Heart left ventricle (tissue), 16 donors: ENCODE measurements around the gene CEACAM16. TPM values are rescaled to one million over a fixed set of nuclear protein-coding genes. Genes with fewer than 3 reads are reported as not detected.
"Not testable (repeated sequence)": the region's sequence is repeated elsewhere in the genome, so short reads cannot be mapped to it uniquely, and the experiment has no call there.

Experiments
- ATAC-seq, 4 donors: fragments of 200-7000 bp; cut with Tn5 transposase; one replicate each; pipeline ENCODE4 v1.9.1; 2020 to 2022; ENCODE audit warnings: moderate library complexity in 4 of 4, mild to moderate bottlenecking in 3 of 4, moderate number of reproducible peaks in 1 of 4
- DNase-seq, 5 donors: peaks; one replicate each; pipeline ENCODE4 v3.0.0-alpha.2; 2020
- H3K27ac ChIP-seq, 12 donors: fragments of 200-600 bp; sonication (generic) in 4 of 12; one replicate each; pipeline versions ENCODE4 v1.5.0 to v1.8.0; 2016 to 2022; ENCODE audit warnings: mild to moderate bottlenecking in 2 of 12
- H3K27me3 ChIP-seq, 9 donors: fragments of 200-600 bp; sonication (generic) in 2 of 9; one replicate each; pipeline versions ENCODE4 v1.5.1 to v1.8.0; 2016 to 2022; ENCODE audit warnings: mild to moderate bottlenecking in 3 of 9
- H3K36me3 ChIP-seq, 9 donors: fragments of 200-600 bp; sonication (generic) in 2 of 9; one replicate each; pipeline versions ENCODE4 v1.5.0 to v1.8.0; 2018 to 2022; ENCODE audit warnings: mild to moderate bottlenecking in 2 of 9
- H3K4me1 ChIP-seq, 12 donors: fragments of 200-600 bp; sonication (generic) in 4 of 12; one replicate each; pipeline versions ENCODE4 v1.5.0 to v1.8.0; 2016 to 2022; ENCODE audit warnings: mild to moderate bottlenecking in 3 of 12
- H3K4me3 ChIP-seq, 12 donors: fragments of 200-600 bp; sonication (generic) in 4 of 12; one replicate each; pipeline versions ENCODE4 v1.5.0 to v1.8.0; 2017 to 2022; ENCODE audit warnings: mild to moderate bottlenecking in 9 of 12, moderate library complexity in 4 of 12
- H3K9me3 ChIP-seq, 12 donors: fragments of 200-600 bp; sonication (generic) in 4 of 12; one replicate each; pipeline versions ENCODE4 v1.5.0 to v1.8.0; 2016 to 2022; ENCODE audit warnings: mild to moderate bottlenecking in 1 of 12
- CTCF ChIP-seq, 12 donors: fragments of 200-600 bp; sonication (generic) in 4 of 12; IDR thresholded peaks; one replicate each; pipeline versions ENCODE4 v1.5.0 to v1.8.0; 2018 to 2022; ENCODE audit warnings: antibody characterized with exemption in 12 of 12, mild to moderate bottlenecking in 5 of 12
- POLR2A ChIP-seq, 2 donors: fragments of 450-650 bp; IDR thresholded peaks; one replicate each; pipeline ENCODE4 v1.6.1; 2017; ENCODE audit warnings: antibody characterized with exemption in 2 of 2, mild to moderate bottlenecking in 2 of 2, moderate library complexity in 2 of 2
- WGBS, 4 donors: extraction: QIAGEN DNeasy Blood & Tissue Kit in 2 of 4; methylation state at CpG; one replicate each; pipeline versions ENCODE4 v1.1.5 to v1.1.7; 2013 to 2018; 5-methylcytosine and 5-hydroxymethylcytosine counted together
- intact Hi-C, 10 donors: fragments of 100-400 bp; cut with DNase I; formaldehyde crosslinking; loops; one replicate each; pipeline versions ENCODE4 v1.11.1 to v1.14.2; 2022
- polyA plus RNA-seq, 2 donors: library from polyadenylated mRNA; stranded (reverse); fragments of 200-250 nt; gene quantifications; one replicate each; pipeline ENCODE4 v1.2.3, GENCODE V29; 2013
- total RNA-seq, 9 donors: library from RNA; depleted of rRNA in 2 of 9; stranded (reverse); fragments of >200 nt in 2 of 9; fragmentation: NEBNext Ultra II Directional in 3 of 9; extraction: Animal tissue kit (Norgen Biotek cat#: 25700) in 3 of 9; gene quantifications; one replicate each; pipeline versions ENCODE4 v1.1.0 to v1.2.4, GENCODE V29; 2016 to 2023
- donor health status: ischemic (EF 13 %, LVEDD 7.1; RV severe dilation, severe dysfunction).
- donor health status: healthy with polysubstance abuse.
- donor health status: DM: no; HTN: yes; CAD: no.
- donor health status: DM: no; HTN: no; CAD: no.
- donor health status: ischemic (EF 25% LVEDD 6.9; RV normal size, moderate dysfunction).
- donor health status: ischemic (EF 25% LVEDD 5.7; RV mildly dilated, moderate dysfunction).
- donor health status: healthy.
- donor health status: DM: yes; HTN: yes; CAD: no.
- donor health status: ischemic (EF 35%, LVEDD 5.7; RV mildly dilated, moderate dysfunction).
- donor health status: nonischemic (EF 11% LVEDD 7.7; RV severe dilation, severe dysfunction).
- donor health status: DM: yes; HTN: yes; CAD: no.
- donor health status: PGD.
- donor health status: ischemic (EF 29% LVEDD 5.4; RV normal size, mild dysfunction).
- donor health status: nonischemic (EF 23%, LVEDD 6.1; RV moderate dilation, normal function).

CEACAM16 gene
- total and polyA plus RNA-seq, 11 donors: not detected

GRCh38 chr19:44683434-44684210 lies 15.3 kb upstream of the CEACAM16 start:
- no peak for ATAC-seq

GRCh38 chr19:44684396-44684795 lies 14.6 kb upstream of the CEACAM16 start:
- not testable (repeated sequence) for H3K27me3 ChIP-seq, H3K4me3 ChIP-seq, H3K9me3 ChIP-seq, ATAC-seq, DNase-seq
- intact Hi-C loops: loop anchor here in 2 of 10 donors (10.0 kb wide), 1 partner anchor 160 kb away; the partner anchor contains the start of gene NECTIN2 (in 2 of the 2)
- H3K4me1 ChIP-seq: peaks cover 0 to 58% (median 6%) of the 10 kb centered on the region in 12 donors
- peaks cover 0 to 13% (median 0%) of the 10 kb centered on the region in 9 donors for H3K36me3 ChIP-seq
- peak overlapping the region; percentile 22 to 86 (median 62) for H3K27ac ChIP-seq
- 86 to 93% (median 87%) methylated on average over 3 of the region's 3 CpGs for WGBS, 4 donors

More at GRCh38 chr19:44683434-44684210, 15.3 kb upstream of the CEACAM16 start:
- H3K4me1 ChIP-seq: peaks cover 0 to 53% (median 6%) of the 10 kb centered on the region in 12 donors
- no peak overlapping the region for H3K4me3 ChIP-seq
- peak overlapping the region in 3 of 12 donors; percentile 75 to 86 (median 81) for H3K27ac ChIP-seq
- peaks cover 0 to 13% (median 0%) of the 10 kb centered on the region in 9 donors for H3K36me3 ChIP-seq
- 76 to 85% (median 80%) methylated on average over 6 to 9 of the region's 9 CpGs for WGBS, 4 donors
- TF ChIP-seq CTCF (IDR thresholded peaks at IDR 0.05) (no peak), POLR2A (IDR thresholded peaks at IDR 0.05) (no peak)
- intact Hi-C loops: loop anchor here in 2 of 10 donors (10.0 kb wide), 1 partner anchor 161 kb away; the partner anchor contains the start of gene NECTIN2 (in 2 of the 2)
- H3K27me3 ChIP-seq: no peaks in the 10 kb centered on the region
- DNase-seq: peak in 1 of 5 donors; percentile 58
- H3K9me3 ChIP-seq: no peaks in the 10 kb centered on the region

GRCh38 chr19:44684892-44685863 lies 13.8 kb upstream of the CEACAM16 start:
- peak in 3 of 5 donors; percentile 43 to 67 (median 67) for DNase-seq
- Histone ChIP-seq H3K27ac (peak overlapping the region; percentile 22 to 86 (median 62)), H3K9me3 (no peaks in the 10 kb centered on the region), H3K4me3 (peak overlapping the region in 1 of 12 donors; percentile 7), H3K36me3 (peaks cover 0 to 13% (median 0%) of the 10 kb centered on the region in 9 donors), H3K27me3 (no peaks in the 10 kb centered on the region), H3K4me1 (peaks cover 0 to 59% (median 6%) of the 10 kb centered on the region in 12 donors)
- 47 to 49% (median 48%) methylated on average over 25 of the region's 25 CpGs for WGBS, 4 donors
- ATAC-seq: peak; percentile 48 to 87 (median 69)
- intact Hi-C loops: loop anchor here in 6 of 10 donors (5.0 to 10.0 kb wide), 4 partner anchors 37 to 162 kb away; partner anchors contain the start of gene NECTIN2 (in 3 of the 6)
- TF ChIP-seq CTCF (IDR thresholded peaks at IDR 0.05) (no peak), POLR2A (IDR thresholded peaks at IDR 0.05) (no peak)

GRCh38 chr19:44685877-44686276 lies 13.1 kb upstream of the CEACAM16 start:
- Histone ChIP-seq H3K27ac (peak overlapping the region in 8 of 12 donors; percentile 38 to 86 (median 68)), H3K4me3 (no peak overlapping the region)
- peak in 2 of 4 donors; percentile 21 to 59 for ATAC-seq

More at GRCh38 chr19:44685877-44686276, 13.1 kb upstream of the CEACAM16 start:
- Histone ChIP-seq H3K27me3 (no peaks in the 10 kb centered on the region), H3K36me3 (peaks cover 0 to 7% (median 0%) of the 10 kb centered on the region in 9 donors), H3K9me3 (no peaks in the 10 kb centered on the region), H3K4me1 (peaks cover 0 to 59% (median 6%) of the 10 kb centered on the region in 12 donors)
- no peak for DNase-seq
- WGBS, 4 donors: 70 to 81% (median 75%) methylated on average over 4 of the region's 4 CpGs
- TF ChIP-seq CTCF (IDR thresholded peaks at IDR 0.05) (no peak), POLR2A (IDR thresholded peaks at IDR 0.05) (no peak)
- intact Hi-C loops: loop anchor here in 6 of 10 donors (5.0 to 10.0 kb wide), 4 partner anchors 36 to 161 kb away; partner anchors contain the start of gene NECTIN2 (in 3 of the 6)
